GM18519 (cell line): ENCODE data around the gene NFATC2IP.

Experiments
- ATAC-seq: cut with Tn5 transposase; IDR thresholded peaks from one replicate; pipeline ENCODE4 v1.9.1; 2021; ENCODE audit warnings: mild to moderate bottlenecking, moderate library complexity; ENCODE audit not compliant: unreplicated experiment, low FRiP score

NFATC2IP gene

DNA sequence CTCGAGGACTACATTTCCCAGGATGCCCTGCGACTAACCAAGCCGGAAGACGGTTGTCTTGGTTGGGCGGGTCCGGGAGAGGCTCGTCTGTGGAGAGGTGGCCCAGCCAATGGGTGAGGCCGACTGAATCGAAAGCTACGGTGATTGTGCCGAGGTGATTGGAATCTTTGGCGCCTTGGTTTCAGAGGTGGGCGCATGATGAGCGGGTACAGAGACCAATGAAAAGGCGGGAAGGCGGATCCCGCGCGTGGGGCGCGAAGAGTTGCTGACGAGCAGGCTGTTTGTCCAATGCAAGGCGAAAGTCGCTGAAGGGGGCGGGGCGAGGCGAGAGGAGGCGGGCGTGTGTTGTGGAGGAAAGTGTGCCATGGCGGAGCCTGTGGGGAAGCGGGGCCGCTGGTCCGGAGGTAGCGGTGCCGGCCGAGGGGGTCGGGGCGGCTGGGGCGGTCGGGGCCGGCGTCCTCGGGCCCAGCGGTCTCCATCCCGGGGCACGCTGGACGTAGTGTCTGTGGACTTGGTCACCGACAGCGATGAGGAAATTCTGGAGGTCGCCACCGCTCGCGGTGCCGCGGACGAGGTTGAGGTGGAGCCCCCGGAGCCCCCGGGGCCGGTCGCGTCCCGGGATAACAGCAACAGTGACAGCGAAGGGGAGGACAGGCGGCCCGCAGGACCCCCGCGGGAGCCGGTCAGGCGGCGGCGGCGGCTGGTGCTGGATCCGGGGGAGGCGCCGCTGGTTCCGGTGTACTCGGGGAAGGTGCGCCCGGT is at the start of gene NFATC2IP:
NFATC2IP (plus strand) TSS at position 290 of the 762 bp plus-strand sequence; CDS start at position 365, 75 bp downstream.
- peak; percentile 77 for ATAC-seq

DNA sequence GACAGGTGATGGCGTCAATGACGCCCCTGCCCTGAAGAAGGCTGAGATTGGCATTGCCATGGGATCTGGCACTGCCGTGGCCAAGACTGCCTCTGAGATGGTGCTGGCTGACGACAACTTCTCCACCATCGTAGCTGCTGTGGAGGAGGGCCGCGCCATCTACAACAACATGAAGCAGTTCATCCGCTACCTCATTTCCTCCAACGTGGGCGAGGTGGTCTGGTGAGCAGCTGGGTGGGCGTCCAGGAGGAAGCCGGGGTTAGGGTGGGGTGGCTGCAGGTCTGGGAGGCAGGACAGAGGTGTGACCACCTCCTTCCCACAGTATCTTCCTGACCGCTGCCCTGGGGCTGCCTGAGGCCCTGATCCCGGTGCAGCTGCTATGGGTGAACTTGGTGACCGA is 48.9 kb upstream of the NFATC2IP start:
- ATAC-seq: no peak

DNA sequence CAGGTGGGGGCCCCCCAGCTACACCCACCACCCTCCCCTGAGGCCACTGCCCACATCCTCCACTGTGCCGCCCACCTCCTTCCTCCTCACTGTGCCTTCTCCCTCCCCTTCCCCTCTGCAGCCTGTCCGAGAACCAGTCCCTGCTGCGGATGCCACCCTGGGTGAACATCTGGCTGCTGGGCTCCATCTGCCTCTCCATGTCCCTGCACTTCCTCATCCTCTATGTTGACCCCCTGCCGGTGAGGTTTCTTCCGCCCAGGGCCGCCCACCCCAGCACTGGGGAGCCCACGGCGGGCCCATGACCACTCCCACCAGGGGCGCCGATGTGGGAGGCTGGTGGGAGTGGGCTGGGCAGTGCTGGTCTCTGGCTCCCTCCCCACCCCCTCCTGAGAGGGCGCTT is 47.8 kb upstream of the NFATC2IP start:
- no peak for ATAC-seq

DNA sequence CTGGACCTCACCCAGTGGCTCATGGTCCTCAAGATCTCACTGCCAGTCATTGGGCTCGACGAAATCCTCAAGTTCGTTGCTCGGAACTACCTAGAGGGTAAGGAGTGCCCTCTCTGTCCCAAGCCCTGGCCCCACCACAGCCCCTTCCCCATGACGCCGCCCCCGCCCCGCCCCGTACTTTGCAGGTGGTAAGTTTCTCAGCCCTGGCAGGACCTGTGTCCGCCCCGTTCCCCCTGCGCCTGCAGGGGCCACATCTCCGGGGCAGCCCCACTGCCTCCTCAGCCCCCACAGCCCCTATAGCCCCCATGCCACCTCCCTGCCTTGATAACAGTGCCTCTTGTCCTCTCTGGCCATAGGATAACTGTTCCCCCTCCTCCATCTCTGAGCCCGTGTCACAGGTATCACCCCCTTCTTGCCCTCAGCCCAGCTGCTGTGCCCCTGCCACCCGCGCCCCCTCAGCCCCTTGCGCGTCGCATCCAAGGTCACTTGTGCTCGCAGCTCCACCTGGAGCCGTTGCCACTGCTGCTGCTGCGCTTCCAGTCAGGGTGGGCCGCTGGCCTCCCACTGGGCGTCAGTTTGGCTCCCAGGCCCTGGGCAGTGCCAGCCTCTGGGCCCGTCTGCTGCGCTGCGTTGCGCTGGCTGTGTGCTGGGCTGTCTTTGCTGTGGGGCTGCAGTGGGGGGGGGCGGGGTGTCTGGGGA is 47.2 kb upstream of the NFATC2IP start:
- no peak for ATAC-seq

DNA sequence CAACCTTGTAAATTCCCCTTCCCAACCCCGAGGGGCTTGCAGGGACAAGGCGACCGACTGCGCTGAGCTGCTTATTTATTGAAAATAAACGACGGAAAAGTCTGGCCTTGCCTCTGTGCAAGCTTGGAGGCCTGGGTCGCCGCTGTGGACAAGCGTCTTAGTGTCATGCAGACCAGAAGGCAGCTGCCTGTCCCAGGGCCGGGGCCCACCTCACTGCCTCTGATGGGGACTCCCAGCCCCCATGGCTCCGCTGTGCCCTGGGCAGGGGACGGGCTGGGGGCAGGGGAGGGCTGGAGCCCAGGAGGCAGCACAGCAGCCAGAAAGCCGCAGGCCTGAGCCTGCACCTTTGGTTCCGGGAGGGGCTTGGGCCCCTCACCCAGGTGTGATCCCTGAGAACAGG is 46.4 kb upstream of the NFATC2IP start:
- ATAC-seq: no peak

DNA sequence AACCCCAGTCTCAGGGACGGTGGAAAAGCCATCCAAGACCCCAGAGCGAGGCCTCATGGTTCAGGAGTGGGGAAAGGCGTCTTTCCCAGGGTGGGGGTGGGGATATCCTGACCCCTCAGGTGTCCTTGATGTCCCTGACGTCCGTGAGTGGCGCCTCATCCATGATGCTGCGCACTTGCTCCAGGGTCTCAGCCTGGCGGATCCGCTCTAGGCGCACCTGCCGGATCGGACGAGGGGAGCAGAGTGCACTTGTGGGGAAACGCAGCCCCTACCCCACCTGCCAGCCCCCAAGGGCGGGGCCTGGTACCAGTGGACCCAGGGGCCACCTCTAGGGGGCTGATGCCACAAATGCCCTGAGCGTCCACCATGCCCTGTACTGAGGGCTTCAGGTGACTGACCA is 45.9 kb upstream of the NFATC2IP start:
- no peak for ATAC-seq

DNA sequence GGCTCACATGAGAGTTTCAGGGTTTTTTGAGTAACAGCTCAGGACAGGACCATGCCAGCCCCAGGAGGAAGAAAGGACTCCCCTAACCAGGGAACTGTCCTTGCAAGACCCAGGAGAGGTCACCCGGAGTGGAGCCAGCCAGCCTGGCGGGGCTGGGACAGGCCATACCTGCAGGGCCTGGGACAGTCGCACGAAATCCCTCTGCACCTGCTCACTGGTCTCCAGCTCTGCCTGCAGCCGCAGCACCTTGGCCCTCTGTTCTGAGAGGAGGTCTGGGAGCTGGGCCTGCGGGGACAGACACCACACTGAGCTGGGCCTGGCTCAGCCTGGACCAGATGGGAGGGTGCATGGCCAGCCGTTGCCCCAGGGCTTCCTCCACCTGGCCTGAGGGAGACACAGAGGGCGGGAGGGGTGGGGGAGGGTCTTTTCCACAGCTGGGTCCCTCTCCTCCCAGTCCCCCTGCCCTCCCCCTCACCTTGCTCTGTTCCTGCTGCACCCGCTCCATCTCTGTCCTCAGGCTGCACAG is 45.4 kb upstream of the NFATC2IP start:
- ATAC-seq: no peak

DNA sequence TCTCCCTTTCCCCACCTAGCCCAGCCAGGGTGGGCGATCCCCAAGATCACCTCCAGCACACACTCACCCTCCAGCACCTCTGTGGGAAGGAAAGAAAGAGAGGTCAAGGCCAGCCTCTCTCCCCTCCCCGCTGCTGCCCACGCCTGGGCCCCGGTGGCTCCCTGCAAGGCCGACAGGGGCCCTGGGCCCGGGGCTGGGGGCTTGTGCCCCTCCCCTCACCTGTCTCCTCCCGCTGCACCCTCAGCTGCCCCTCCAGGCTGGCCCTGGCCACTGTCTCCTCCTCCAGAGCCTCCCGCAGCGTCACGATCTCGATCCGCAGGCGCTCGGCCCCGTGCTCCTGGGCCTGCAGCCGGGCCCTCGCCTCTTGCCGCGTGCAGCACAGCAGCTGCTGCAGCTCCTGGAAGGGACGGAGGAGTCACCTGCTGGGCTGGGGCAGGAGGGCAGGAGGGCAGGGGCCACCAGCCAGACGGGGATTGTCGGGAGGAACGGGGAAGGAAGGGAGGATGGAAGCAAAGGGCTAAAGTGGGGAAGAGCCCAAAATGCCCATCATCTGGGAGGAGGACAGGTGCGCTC is 44.9 kb upstream of the NFATC2IP start:
- ATAC-seq: no peak

DNA sequence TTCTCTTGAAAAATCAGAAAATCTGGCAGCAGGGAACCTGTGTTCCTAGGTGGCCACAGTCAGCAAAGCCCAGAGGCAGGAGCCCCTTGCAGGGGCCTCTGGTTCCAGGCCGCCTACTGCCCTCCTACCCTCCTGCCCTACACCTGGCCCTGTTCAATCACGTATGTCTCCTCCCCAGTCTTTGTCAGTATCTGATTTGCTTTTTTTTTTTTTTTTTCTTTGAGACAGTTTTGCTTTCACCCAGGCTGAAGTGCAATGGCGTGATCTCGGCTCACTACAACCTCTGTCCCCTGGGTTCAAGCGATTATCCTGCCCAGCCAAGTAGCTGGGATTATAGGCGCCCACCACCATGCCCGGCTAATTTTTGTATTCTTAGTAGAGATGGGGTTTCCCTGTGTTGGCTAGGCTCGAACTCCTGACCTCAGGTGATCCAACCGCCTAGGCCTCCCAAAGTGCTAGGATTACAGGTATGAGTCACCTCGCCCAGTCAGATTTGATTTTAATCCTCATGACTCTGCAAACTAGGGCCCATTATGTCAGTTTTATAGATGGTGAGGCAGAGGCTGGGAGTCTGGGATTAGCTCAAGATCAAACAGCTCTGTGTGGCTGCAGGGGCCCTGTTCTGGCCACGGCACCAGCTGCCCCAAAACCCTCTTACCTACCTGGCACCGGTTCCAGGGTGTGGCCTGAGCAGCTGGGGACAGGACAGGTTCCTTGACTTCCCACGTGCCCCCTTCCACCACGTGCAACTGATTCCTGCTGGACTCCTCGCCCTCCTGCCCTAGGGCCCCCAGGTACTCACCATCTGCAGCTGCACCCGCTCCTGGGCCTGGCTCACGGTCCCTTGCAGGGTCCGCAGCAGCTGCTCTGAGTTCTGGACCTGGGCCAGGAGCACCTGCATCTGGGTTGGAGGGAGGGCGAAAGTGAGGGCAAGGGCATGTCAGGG is 40.4 kb upstream of the NFATC2IP start:
- ATAC-seq: no peak

DNA sequence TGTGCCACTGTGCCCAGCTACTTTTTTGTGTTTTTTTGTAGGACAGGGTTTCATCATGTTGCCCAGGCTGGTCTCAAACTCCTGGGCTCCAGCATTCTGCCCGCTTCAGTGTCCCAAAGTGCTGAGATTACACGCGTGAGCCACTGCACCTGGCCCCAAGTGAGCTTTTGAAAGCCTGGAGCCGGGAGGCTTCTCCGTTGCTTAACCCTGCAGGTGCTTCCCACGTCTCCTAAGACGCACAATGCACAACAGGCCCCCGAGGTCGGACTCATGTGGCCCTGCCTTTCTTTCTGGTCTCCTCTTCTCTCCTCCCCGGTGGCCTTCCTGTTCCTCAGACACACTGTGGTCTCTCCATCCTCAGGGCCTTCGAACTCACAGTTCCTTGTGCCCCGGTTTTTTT is 38.2 kb upstream of the NFATC2IP start:
- ATAC-seq: no peak

DNA sequence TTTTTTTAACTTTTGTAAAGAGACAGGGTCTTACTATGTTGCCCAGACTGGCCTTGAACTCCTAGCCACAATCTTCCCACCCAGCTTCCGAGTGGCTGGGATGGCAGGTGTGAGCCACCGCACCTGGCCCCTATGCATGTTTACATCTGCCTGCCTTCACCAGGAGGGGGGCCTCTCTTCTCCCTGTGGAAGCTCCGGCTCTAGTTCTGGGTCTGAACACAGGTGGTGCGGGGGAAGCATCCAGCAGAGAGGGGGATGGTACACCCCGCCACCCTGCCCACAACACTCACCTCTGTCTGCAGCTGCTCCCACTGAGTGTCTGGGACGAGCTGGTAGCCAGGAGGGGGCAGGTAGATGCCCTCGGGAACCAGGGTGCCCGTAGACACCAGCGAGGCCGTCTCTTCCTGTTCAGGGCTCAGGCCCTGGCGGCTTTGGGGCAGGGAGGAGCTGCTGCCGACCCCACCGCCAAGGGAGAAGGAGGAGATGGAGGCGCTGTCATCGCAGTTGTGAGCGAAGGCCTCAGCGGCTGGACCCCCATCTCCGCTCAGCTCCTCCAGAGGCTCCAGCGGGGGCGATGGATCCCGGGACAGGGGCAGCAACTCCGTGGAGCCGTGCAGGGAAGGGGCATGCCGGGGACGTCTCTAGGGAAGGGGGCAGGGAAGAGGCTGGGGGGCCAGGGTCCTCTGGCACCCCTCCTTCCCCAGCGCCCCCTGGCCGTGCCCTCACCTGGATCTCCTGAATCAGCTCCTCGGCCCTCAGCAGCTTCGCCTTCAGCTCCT is 36.6 kb upstream of the NFATC2IP start:
- ATAC-seq: no peak

DNA sequence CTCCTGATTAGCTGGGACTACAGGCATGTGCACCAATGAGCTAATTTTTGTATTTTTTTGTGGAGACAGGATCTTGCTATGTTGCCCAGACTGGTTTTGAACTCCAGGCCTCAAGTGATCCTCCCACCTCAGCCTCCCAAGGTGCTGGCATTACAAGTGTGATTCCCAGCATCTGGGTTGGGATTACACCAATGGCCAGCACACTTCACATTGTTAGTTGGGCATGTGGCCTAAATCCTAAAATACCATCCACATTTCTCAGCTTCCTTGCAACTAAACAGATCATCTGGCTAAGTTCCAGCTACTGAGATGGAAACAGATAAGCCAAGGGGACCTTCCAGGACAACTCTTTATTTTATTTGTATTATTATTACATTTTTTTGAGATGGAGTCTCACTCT is 35.6 kb upstream of the NFATC2IP start:
- no peak for ATAC-seq

DNA sequence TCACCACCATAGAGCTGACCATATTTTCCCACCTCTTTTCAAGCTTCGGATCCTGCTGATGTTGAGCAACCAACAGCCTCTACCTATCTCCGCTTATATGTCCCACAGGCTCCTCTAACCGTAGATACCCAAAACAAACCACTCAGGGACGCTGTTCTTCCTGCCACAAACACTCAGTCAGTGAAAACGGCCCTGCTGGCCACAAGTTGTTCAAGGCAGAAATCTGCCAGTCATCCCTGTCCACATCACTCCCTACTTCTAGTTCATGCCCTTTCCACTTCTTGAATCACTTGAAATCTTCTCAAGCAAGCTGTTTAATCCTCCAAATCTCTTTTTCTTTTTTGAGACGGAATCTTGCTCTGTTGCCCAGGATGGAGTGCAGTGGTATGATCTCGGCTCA is 33.6 kb upstream of the NFATC2IP start:
- ATAC-seq: no peak

DNA sequence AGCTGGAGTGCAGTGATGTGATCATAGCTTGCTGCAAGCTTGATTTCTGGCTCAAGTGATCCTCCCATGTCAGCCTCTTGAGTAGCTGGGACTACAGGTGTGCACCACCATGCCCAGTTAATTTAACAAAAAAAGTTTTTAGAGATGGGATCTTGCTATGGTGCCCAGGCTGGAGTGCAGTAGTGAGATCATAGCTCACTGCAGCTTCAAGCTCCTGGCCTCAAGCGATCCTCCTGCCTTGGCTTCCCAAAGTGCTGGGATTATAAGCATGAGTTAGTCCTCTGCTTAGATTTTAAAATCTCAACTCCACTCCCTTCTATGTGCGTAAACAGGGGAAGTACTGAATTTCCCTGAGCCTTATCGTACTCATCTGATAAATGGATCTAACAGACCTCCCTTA is 32.0 kb upstream of the NFATC2IP start:
- ATAC-seq: no peak

DNA sequence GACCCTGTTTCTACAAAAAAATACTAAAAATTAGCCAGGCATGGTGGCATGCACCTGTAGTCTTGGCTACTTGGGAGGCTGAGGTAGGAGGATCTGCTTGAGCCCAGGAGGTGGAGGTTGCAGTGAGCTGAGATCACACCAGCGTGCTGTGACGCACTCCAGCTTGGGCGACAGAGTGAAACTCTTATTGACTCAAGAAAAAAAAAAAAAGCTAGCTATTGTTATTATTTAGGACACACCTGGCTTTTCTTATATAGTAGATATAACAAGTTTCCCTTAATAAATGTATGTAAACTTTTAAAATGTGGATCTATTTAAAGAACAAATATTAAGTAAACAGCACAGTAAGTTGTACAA is 27.5 kb upstream of the NFATC2IP start:
- ATAC-seq: no peak

DNA sequence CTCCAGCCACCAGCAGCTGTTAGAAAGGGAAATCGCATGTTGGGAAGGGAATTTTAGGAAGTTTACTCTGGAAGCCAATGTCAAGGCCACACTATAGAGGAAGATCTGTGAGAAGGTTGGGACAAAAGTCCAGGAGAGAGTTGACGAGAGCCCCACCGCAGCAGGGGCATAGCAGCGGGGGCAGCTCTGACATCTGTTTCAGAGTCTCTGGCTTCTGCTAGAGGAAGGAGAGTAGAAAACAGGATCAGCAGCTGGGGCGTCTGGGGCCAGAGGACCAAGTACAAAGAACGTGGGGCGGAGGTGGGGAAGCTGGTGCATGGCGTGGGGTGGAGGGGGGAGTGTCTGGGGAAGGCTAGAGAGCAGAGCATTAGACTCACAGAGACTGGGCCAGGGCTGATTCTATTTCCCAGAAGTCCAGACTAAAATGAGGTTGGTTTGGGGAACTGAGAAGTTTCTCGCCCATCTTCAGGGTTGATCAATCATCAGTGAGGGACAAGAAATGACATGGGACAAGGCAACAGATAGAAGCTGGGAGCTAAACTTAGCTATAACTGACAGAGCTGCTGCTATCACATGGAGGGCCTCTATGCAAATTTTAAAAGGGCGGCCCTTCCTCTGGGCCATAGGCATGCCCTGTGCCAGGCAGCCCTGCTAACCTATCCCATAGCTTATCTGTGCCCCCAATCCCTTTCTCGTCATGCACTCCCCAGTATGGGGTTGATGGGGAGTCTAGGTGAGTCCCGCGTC is 26.9 kb upstream of the NFATC2IP start:
- peak; percentile 38 for ATAC-seq

DNA sequence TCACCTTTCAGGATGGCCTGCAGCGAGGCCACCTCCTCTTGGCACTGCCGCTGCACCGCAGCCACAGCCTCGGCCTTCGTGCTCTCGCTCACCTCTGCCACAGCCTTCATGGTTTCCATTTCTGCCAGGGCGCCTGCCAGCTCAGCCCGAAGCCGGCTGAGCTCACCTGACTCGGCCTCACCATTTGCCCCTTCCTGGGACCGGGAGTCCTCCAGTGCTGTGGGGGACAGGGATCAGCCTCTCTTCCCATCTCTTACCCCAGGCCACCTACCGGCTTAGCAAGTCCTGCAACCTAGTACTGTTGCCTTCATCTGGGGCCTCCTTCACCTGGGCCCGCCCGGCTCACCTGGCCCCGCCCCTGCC is 26.4 kb upstream of the NFATC2IP start:
- ATAC-seq: no peak

DNA sequence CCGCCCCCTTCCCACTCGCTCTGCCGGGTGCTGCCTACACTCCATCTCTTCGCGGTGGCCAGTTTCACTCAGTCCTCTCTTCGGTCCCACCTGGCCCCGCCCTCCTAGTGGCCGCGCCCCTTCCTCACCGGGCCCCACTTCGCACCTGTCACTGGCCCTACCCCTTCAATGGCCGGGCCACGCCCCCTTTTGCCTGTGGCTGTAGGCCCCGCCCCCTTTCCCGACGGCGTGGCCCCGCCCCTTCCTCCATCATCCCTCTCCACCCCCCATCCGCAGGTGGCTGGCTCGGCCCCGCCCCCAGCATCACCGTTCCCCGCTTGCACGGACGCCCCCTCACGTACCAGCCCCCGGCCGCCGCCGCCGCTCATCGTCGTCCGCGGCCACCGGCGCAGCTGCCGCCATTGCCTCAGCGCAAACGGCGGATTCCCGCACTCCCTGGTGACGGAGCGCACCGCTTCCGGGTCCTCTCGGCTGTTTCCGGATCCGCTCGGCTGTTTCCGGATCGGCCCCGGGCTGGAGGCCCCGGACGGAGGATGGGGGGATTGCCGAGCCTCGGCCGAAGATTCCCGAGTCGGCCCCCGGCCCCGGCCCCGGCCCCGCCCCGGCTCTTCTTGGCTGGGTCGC is 25.9 kb upstream of the NFATC2IP start, which contains the start of gene RABEP2:
RABEP2 (minus strand) TSS at position 477 of the 624 bp plus-strand sequence; CDS start at position 402, 75 bp downstream.
- peak; percentile 50 for ATAC-seq
